ENCODE data around the gene GRXCR2. TPM values are rescaled to one million over a fixed set of nuclear protein-coding genes. Genes with fewer than 3 reads are reported as not detected.

GRXCR2 gene
- total RNA-seq, 1 donor from 2014 or later = not detected

DNA sequence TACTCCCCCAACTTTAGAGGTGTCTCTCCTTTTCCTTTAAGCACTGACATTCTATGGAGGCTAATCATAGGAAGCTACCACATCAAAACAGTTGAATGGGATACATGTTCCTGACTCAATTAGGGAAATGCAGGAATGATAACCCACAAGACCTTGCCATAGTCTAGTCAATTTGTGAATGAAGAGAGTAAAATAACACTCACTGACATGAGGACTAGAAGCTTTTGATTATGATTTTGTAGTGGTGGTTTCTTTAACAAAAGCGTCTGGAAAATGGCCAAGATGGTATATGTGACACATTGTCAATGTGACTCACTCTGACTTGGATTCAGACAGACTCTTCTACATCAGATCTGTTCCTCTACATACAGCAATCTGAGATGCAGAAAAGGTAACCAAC lies 24.0 kb downstream of the GRXCR2 start:
- Histone ChIP-seq H3K36me3 (no peaks in the 10 kb centered on the region), H3K27ac (no peak overlapping the region), H3K9me3 (no peaks in the 10 kb centered on the region), H3K27me3 (ENCODE audit: low read depth) (no peaks in the 10 kb centered on the region), H3K4me1 (no peaks in the 10 kb centered on the region), H3K4me3 (no peak overlapping the region)
- TF ChIP-seq CTCF (IDR thresholded peaks at IDR 0.05) = no peak
- intact Hi-C loops (cut with DNase I) = no loop called here
- no peak for DNase-seq
- no peak for ATAC-seq

DNA sequence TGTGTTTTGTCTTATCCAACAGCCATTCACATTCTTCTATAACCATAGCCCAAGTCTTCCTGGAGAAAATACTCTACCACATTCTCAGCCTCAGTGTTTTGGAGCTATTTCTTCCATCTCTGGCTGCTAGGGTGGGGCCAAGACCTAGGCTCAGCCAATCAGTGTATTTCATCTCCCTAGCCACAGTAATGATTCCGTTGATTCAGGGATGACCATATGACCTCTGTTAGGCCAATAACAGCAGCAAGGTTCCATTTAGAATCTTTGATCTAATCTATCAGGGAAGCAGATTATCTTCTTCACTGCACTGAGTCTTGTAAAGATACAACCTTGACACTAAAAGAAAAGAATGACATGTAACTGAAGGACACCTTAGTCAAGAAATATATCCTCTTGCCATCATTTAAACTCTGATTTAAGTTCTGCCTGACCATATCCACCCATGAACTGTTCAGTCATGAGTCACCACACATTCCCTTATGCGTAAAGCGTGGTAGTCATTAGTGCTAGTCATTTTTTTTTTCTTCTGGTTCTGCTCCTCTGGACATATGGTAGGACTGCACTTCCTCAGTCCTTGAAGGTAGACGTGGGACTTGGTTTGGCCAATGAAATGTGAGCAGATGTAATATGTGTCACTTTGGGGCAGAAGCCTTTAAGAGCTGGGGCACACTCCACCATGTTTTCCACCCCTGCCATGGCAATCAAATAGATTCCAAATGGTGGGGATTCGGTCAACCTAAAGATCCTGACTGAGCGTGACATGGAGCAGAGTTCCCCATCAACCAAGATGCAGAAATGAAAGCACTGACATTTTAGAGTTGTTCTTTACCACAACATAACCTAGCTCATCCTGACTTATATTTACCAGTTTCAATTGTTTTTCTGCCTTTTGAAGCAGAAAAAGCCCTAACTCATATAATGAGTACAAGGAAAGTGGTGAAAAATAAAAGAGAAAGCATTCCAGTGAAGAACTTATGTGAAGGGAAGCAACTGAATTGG lies 25.0 kb downstream of the GRXCR2 start:
- DNase-seq (no peak), ATAC-seq (no peak)
- H3K9me3 ChIP-seq = no peaks in the 10 kb centered on the region
- no peaks in the 10 kb centered on the region for H3K4me1 ChIP-seq
- H3K27ac ChIP-seq = no peak overlapping the region
- H3K36me3 ChIP-seq = no peaks in the 10 kb centered on the region
- intact Hi-C loops (cut with DNase I) = no loop called here
- no peak for TF ChIP-seq CTCF (IDR thresholded peaks at IDR 0.05)
- H3K27me3 ChIP-seq (ENCODE audit: low read depth) = no peaks in the 10 kb centered on the region
- no peak overlapping the region for H3K4me3 ChIP-seq

DNA sequence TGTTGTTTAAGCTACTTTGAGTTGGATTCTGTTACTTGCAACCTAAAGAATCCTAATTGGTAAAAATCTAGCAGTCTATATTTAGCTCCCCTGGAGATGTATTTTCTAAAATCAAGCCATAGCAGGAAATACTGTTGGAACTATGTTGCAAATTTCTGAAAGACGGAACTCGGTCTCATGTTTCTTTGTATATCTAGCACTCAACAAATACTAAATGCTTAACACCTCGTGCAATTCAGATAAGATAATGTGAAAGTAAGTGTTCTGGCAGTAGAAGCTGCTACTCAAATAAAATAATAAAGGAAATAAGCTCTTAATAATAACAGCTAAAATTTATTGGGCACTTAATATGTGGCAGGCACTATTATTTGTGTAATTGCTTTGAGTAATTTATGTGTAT lies 26.7 kb downstream of the GRXCR2 start:
- no peaks in the 10 kb centered on the region for H3K27me3 ChIP-seq (ENCODE audit: low read depth)
- no peak overlapping the region for H3K4me3 ChIP-seq
- intact Hi-C loops (cut with DNase I) = no loop called here
- H3K9me3 ChIP-seq = no peaks in the 10 kb centered on the region
- no peak for TF ChIP-seq CTCF (IDR thresholded peaks at IDR 0.05)
- ATAC-seq = peak; percentile 37 to 67
- H3K4me1 ChIP-seq = no peaks in the 10 kb centered on the region
- no peak overlapping the region for H3K27ac ChIP-seq
- no peaks in the 10 kb centered on the region for H3K36me3 ChIP-seq
- DNase-seq = no peak

- Histone ChIP-seq H3K4me1 (no peaks in the 10 kb centered on the region), H3K4me3 (no peak overlapping the region), H3K27me3 (ENCODE audit: low read depth) (no peaks in the 10 kb centered on the region), H3K36me3 (no peaks in the 10 kb centered on the region), H3K9me3 (no peaks in the 10 kb centered on the region), H3K27ac (no peak overlapping the region)
- DNase-seq (no peak), ATAC-seq (no peak)
- TF ChIP-seq CTCF (IDR thresholded peaks at IDR 0.05) = no peak
- intact Hi-C loops (cut with DNase I) = no loop called here
Measured at GRCh38 chr5:145841299-145841698, 31.5 kb downstream of the GRXCR2 start.

DNA sequence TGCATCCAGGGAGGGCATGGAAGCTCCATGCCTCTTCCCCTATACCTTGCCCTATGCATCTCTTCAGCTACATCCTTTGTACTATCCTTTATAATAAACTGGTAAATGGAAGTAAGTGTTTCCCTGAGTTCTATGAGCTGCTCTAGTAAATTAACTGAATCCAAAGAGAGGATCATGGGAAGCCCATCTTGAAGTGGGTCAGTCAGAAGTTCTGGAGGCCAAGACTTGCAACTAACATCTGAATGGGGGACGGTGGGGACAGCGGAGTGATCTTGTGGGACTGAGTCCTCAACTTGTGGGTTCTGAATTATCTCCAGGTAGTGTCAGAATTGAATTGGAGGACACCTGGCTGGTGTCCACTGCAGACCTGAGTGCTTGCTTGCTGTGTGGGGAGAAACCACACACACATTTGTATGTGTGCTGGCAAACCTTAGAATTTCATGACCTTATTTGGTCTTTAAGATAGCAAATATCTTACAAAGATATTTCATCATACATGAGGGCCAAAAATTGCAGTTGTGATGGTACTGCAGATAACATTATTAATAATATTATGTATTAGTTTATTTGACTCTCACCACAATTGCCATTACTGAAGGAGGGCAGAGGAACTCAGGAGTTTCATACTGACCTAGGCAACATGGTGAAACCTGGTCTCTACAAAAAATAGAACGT lies 32.2 kb downstream of the GRXCR2 start:
- intact Hi-C loops (cut with DNase I) = no loop called here
- Histone ChIP-seq H3K27ac (no peak overlapping the region), H3K4me1 (peaks cover 5% of the 10 kb centered on the region), H3K4me3 (no peak overlapping the region), H3K27me3 (ENCODE audit: low read depth) (no peaks in the 10 kb centered on the region), H3K36me3 (no peaks in the 10 kb centered on the region), H3K9me3 (no peaks in the 10 kb centered on the region)
- no peak for DNase-seq
- ATAC-seq = no peak
- no peak for TF ChIP-seq CTCF (IDR thresholded peaks at IDR 0.05)
